Measurements from ENCODE around the gene GAPDH. TPM values are rescaled to one million over a fixed set of nuclear protein-coding genes. Genes with fewer than 3 reads are reported as not detected.
"Not testable (repeated sequence)": the region's sequence is repeated elsewhere in the genome, so short reads cannot be mapped to it uniquely, and the experiment has no call there.

The GAPDH gene
- total RNA-seq, 1 donor from 2014 or later, result 3,825 TPM

DNA sequence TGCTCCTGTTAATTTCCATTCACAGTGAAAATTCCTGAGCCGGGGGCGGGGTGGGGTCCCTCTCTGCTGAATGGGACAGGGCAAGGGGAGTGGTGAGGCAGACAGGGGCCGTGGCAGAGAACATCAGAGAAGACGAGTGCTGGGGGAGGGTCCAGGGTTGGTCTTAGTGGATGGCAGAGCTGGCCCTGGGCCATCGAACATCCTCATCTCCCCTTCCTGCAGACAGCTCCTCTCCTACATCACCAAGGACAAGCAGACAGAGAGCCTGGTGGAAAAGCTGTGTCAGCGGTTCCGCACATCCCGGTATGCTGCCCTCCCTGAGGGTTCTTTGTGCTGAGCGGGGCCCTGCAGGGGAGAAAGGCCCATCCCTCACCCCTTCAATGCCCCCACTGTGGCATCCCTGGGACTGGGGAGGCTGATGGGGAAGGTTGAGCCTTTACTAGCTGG, 5.0 kb upstream of the GAPDH start:
- no peak for ATAC-seq

DNA sequence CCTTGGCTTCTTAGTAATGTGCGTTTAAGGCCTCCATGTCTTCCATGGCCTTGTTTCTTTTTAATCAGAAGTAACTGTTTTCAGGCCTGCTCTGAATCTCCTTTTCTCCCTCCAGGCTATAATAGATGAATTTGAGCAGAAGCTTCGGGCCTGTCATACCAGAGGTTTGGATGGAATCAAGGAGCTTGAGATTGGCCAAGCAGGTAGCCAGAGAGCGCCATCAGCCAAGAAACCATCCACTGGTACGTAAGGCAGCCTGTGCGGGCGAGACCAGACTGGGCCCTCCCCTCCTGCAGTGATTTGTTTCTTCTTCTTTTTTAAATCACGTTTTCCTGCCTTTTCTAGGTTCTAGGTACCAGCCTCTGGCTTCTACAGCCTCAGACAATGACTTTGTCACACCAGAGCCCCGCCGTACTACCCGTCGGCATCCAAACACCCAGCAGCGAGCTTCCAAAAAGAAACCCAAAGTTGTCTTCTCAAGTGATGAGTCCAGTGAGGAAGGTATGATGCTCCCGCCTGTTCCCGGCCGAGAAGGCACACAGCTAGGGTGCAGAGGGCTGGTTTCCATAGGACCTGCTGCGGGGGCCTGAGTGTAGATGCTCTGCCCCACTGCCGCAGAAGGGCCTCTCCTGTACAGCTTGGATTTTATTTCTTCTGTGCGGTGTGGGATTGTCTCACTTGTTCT, 3.6 kb upstream of the GAPDH start:
- ATAC-seq, result no peak

DNA sequence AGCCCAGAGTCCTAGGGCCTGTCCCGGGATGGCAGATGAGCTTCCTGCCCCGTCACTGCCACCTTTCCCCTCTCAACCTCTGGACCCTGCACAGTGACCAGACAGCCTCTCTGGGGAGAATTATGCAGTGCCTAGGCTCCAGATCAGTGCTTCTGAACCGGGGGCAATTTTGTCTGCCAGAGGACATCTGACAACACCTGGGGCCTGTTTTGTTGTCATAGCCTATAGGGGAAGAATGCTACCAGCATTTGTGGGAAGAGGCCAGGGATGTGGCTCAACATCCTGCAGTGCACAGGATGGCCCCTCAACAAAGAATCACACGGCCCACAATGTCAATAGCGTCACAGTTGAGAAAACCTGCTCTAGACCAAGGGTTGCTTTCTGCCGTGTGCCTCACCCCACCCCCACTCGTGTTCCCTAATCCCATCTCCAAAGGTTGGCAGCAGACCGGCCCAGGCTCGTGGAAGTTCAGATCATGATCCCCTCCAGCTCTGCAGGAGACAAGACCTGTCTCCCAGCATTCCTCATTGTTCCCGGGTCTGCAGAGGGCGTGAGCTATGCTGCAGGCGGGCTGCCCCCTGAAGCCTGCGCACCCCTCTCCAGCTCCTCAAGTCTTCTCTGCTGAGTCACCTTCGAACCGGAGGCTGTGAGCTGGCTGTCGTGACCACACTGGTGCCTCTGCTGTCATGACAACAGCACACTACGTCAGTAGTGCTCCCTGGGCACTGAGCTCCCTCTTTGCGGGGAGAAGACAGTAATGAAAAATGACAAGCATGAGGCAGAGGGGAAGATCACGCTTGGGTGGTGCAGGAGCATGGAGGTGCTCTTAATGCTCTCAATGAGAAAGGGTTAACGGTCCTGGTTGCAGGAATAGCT, 2.0 kb upstream of the GAPDH start:
- ATAC-seq, result peak; percentile 26

- peak; percentile 48 for ATAC-seq
Observed at GRCh38 chr12:6532927-6533652, 1.2 kb upstream of the GAPDH start.

DNA sequence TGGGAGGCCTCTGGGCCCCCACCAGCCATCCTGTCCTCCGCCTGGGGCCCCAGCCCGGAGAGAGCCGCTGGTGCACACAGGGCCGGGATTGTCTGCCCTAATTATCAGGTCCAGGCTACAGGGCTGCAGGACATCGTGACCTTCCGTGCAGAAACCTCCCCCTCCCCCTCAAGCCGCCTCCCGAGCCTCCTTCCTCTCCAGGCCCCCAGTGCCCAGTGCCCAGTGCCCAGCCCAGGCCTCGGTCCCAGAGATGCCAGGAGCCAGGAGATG, 729 bp upstream of the GAPDH start:
- peak; percentile 1 for ATAC-seq

DNA sequence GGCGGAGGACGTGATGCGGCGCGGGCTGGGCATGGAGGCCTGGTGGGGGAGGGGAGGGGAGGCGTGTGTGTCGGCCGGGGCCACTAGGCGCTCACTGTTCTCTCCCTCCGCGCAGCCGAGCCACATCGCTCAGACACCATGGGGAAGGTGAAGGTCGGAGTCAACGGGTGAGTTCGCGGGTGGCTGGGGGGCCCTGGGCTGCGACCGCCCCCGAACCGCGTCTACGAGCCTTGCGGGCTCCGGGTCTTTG, 303 bp downstream of the GAPDH start:
- peak; percentile 50 for ATAC-seq

DNA sequence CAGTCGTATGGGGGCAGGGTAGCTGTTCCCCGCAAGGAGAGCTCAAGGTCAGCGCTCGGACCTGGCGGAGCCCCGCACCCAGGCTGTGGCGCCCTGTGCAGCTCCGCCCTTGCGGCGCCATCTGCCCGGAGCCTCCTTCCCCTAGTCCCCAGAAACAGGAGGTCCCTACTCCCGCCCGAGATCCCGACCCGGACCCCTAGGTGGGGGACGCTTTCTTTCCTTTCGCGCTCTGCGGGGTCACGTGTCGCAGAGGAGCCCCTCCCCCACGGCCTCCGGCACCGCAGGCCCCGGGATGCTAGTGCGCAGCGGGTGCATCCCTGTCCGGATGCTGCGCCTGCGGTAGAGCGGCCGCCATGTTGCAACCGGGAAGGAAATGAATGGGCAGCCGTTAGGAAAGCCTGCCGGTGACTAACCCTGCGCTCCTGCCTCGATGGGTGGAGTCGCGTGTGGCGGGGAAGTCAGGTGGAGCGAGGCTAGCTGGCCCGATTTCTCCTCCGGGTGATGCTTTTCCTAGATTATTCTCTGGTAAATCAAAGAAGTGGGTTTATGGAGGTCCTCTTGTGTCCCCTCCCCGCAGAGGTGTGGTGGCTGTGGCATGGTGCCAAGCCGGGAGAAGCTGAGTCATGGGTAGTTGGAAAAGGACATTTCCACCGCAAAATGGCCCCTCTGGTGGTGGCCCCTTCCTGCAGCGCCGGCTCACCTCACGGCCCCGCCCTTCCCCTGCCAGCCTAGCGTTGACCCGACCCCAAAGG, 804 bp downstream of the GAPDH start:
- ATAC-seq, result peak; percentile 39

GRCh38 chr12:6535697-6535946, 1.3 kb downstream of the GAPDH start:
- ATAC-seq, result no peak

GRCh38 chr12:6535960-6536847, 1.9 kb downstream of the GAPDH start:
- no peak for ATAC-seq

DNA sequence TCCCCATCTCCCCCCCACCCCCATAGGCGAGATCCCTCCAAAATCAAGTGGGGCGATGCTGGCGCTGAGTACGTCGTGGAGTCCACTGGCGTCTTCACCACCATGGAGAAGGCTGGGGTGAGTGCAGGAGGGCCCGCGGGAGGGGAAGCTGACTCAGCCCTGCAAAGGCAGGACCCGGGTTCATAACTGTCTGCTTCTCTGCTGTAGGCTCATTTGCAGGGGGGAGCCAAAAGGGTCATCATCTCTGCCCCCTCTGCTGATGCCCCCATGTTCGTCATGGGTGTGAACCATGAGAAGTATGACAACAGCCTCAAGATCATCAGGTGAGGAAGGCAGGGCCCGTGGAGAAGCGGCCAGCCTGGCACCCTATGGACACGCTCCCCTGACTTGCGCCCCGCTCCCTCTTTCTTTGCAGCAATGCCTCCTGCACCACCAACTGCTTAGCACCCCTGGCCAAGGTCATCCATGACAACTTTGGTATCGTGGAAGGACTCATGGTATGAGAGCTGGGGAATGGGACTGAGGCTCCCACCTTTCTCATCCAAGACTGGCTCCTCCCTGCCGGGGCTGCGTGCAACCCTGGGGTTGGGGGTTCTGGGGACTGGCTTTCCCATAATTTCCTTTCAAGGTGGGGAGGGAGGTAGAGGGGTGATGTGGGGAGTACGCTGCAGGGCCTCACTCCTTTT, 2.7 kb downstream of the GAPDH start:
- ATAC-seq, result no peak

- ATAC-seq, result not testable (repeated sequence)
Observed at GRCh38 chr12:6537580-6538419, 3.5 kb downstream of the GAPDH start.

DNA sequence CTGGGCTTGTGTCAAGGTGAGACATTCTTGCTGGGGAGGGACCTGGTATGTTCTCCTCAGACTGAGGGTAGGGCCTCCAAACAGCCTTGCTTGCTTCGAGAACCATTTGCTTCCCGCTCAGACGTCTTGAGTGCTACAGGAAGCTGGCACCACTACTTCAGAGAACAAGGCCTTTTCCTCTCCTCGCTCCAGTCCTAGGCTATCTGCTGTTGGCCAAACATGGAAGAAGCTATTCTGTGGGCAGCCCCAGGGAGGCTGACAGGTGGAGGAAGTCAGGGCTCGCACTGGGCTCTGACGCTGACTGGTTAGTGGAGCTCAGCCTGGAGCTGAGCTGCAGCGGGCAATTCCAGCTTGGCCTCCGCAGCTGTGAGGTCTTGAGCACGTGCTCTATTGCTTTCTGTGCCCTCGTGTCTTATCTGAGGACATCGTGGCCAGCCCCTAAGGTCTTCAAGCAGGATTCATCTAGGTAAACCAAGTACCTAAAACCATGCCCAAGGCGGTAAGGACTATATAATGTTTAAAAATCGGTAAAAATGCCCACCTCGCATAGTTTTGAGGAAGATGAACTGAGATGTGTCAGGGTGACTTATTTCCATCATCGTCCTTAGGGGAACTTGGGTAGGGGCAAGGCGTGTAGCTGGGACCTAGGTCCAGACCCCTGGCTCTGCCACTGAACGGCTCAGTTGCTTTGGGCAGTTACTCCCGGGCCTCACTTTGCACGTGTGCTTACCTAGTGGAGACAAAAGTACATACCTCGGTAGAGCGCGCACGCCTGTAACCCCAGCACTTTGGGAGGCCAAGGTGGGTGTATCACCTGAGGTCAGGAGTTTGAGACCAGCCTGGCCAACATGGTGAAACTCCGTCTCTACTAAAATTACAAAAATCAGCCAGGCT, 4.3 kb downstream of the GAPDH start:
- no peak for ATAC-seq

DNA sequence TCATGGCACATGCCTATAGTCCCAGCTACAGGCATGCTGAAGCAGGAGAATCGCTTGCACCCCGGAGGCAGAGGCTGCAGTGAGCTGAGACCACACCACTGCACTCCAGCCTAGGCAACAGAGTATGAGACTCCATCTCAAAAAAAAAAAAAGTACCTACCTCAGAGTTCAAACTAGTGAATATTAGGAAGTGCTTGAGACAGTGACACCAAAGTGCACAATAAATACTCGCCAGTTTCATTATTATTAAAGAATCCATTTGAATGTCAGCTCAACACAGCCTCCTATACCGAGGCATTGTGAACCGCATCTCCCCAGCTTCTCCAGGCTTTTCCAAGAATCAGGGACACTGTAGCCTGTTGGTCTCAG, 5.0 kb downstream of the GAPDH start:
- ATAC-seq, result no peak

GRCh38 chr12:6539707-6540134, 5.4 kb downstream of the GAPDH start:
- peak; percentile 9 for ATAC-seq

DNA sequence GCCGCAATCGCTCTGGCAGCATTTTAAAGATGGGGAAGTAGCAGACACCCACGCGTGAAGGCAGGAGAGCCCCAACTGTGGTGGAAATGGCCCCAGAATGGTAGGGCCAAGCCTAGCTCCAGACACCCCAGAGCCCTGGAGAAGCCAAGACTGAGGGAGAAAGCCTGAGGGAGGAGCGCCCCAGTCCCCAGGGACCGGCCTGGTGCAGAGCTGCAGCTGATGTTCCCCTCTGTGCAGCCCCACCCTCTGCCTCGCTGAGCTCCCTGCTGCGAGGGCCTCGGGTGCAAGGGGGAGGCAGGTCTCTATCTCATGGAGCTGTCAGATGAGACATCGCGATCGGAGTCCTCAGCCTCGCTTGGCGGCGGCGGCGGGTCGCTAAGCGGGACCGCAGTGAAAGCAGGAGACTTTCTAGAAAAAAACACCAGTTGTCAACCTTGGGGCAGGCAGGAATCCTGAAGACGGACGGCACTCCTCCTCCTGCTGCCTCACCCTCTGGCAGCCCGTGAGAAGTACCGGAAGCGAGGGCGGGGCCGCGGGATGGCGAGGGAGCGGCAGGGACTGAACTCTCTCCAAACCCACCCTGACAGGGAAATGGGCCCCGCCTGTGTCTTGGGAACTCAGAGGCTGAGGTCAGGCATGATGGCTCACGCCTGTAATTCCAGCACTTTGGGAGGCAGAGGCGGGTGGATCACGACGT, 6.0 kb downstream of the GAPDH start:
- ATAC-seq, result peak; percentile 85

GRCh38 chr12:6541371-6542165, 7.3 kb downstream of the GAPDH start:
- ATAC-seq, result no peak

GRCh38 chr12:6542209-6543009, 8.1 kb downstream of the GAPDH start:
- ATAC-seq, result no peak
